Naive thymus-derived CD8-positive, alpha-beta T cell (primary cell): ENCODE measurements around the gene IFNA14. TPM values are rescaled to one million over a fixed set of nuclear protein-coding genes. Genes with fewer than 3 reads are reported as not detected.
A peak's percentile ranks its signal among the peaks of the same experiment; 100 is the strongest.
"Not testable (repeated sequence)": the region's sequence is repeated elsewhere in the genome, so short reads cannot be mapped to it uniquely, and the experiment has no call there.

Experiments used
- ATAC-seq, 2 donors: fragments of 150-1000 bp; cut with Tn5 transposase in 1 of 2; sonication (Bioruptor Pico), chemical (Tn5 transposase) in 1 of 2; 1 replicate in 1 of 2; 2 replicates in 1 of 2; pipeline ENCODE4 v1.10.0; 2021; ENCODE audit warnings: mild to moderate bottlenecking in 2 of 2, moderate library complexity in 2 of 2
- POLR2A ChIA-PET: fragments of 350-600 bp; sonication (Branson Sonifier 250); formaldehyde crosslinking; loops from one replicate; lab custom pipeline; 2021; ENCODE audit warnings: antibody characterized with exemption; lab: Charles Lee
- DNase-seq, 10 donors: peaks; one replicate each; pipeline versions ENCODE4 v3.0.0 to v3.0.0-alpha.2; 2020 to 2022
- H3K27ac Mint-ChIP-seq, 10 donors: one replicate each; pipeline ENCODE4 v1.8.0; 2020 to 2022; ENCODE audit warnings: mild to moderate bottlenecking in 10 of 10, mixed read lengths in 10 of 10, moderate library complexity in 4 of 10, inconsistent platforms in 1 of 10
- H3K27me3 Mint-ChIP-seq, 5 donors: one replicate each; pipeline ENCODE4 v1.8.0; 2021 to 2022; ENCODE audit warnings: mixed read lengths in 5 of 5
- H3K36me3 Mint-ChIP-seq, 3 donors: one replicate each; pipeline ENCODE4 v1.8.0; 2020 to 2022; ENCODE audit warnings: mixed read lengths in 3 of 3, mild to moderate bottlenecking in 2 of 3, inconsistent platforms in 1 of 3
- H3K4me1 Mint-ChIP-seq, 4 donors: one replicate each; pipeline ENCODE4 v1.8.0; 2021 to 2022; ENCODE audit warnings: mixed read lengths in 4 of 4
- H3K4me3 Mint-ChIP-seq, 10 donors: one replicate each; pipeline ENCODE4 v1.8.0; 2020 to 2022; ENCODE audit warnings: mild to moderate bottlenecking in 10 of 10, mixed read lengths in 10 of 10, moderate library complexity in 6 of 10, inconsistent platforms in 1 of 10
- H3K9me3 Mint-ChIP-seq, 9 donors: one replicate each; pipeline ENCODE4 v1.8.0; 2020 to 2022; ENCODE audit warnings: mixed read lengths in 9 of 9, mild to moderate bottlenecking in 3 of 9, inconsistent platforms in 1 of 9, moderate library complexity in 1 of 9
- polyA plus RNA-seq, 3 donors: library from polyadenylated mRNA; unstranded; fragments of 300-500 nt; fragmentation: Illumina TruSeq; gene quantifications; one replicate each; pipeline ENCODE4 v1.2.3, GENCODE V29; 2021
- total RNA-seq, 8 experiments: library from RNA in 2 of 8; stranded (reverse) in 2 of 8; gene quantifications; one replicate each; pipeline ENCODE4 v1.2.3 and lab custom pipeline; 2021 to 2026

Gene IFNA14
- total and polyA plus RNA-seq, 5 experiments from 2014 or later = not detected

GRCh38 chr9:21251638-21252037 lies 11.8 kb upstream of the IFNA14 start:
- Mint-ChIP-seq H3K27me3 (peaks cover 0 to 11% (median 4%) of the 10 kb centered on the region in 5 donors), H3K4me3 (no peak overlapping the region), H3K27ac (no peak overlapping the region), H3K4me1 (peaks cover 6 to 8% (median 7%) of the 10 kb centered on the region in 4 donors), H3K9me3 (no peaks in the 10 kb centered on the region), H3K36me3 (no peaks in the 10 kb centered on the region)
- POLR2A ChIA-PET = no interaction called here
- no peak for DNase-seq
- ATAC-seq = no peak

- POLR2A ChIA-PET = no interaction called here
- no peaks in the 10 kb centered on the region for H3K9me3 Mint-ChIP-seq
- H3K27me3 Mint-ChIP-seq = peaks cover 0 to 11% (median 4%) of the 10 kb centered on the region in 5 donors
- no peaks in the 10 kb centered on the region for H3K36me3 Mint-ChIP-seq
- no peak for DNase-seq
- no peak for ATAC-seq
- H3K27ac Mint-ChIP-seq = no peak overlapping the region
- peaks cover 6 to 8% (median 7%) of the 10 kb centered on the region in 4 donors for H3K4me1 Mint-ChIP-seq
- no peak overlapping the region for H3K4me3 Mint-ChIP-seq
Observed at GRCh38 chr9:21251190-21251589, 11.4 kb upstream of the IFNA14 start.

- Mint-ChIP-seq H3K4me1 (no peaks in the 10 kb centered on the region), H3K27ac (no peak overlapping the region), H3K4me3 (no peak overlapping the region), H3K36me3 (peaks cover 0 to 1% (median 0%) of the 10 kb centered on the region in 3 donors), H3K9me3 (no peaks in the 10 kb centered on the region), H3K27me3 (peaks cover 2 to 20% (median 8%) of the 10 kb centered on the region in 5 donors)
- ATAC-seq (no peak), DNase-seq (no peak)
- POLR2A ChIA-PET = no interaction called here
Observed at GRCh38 chr9:21244836-21245235, 5.0 kb upstream of the IFNA14 start.

GRCh38 chr9:21236360-21236714 lies 3.5 kb downstream of the IFNA14 start:
- DNase-seq, H3K9me3 Mint-ChIP-seq, ATAC-seq, POLR2A ChIA-PET, H3K36me3 Mint-ChIP-seq: not testable (repeated sequence)
- H3K27ac Mint-ChIP-seq = peak overlapping the region in 3 of 10 donors; percentile 53 to 79 (median 70)
- peak overlapping the region in 8 of 10 donors; percentile 23 to 76 (median 58) for H3K4me3 Mint-ChIP-seq
- peaks cover 3 to 13% (median 9%) of the 10 kb centered on the region in 4 donors for H3K4me1 Mint-ChIP-seq
- H3K27me3 Mint-ChIP-seq = peaks cover 0 to 10% (median 3%) of the 10 kb centered on the region in 5 donors

GRCh38 chr9:21235468-21236359 lies 4.1 kb downstream of the IFNA14 start:
- peaks cover 3 to 13% (median 9%) of the 10 kb centered on the region in 4 donors for H3K4me1 Mint-ChIP-seq
- peak; percentile 83 to 87 for ATAC-seq
- peak overlapping the region in 6 of 10 donors; percentile 3 to 79 (median 48) for H3K27ac Mint-ChIP-seq
- peak in 5 of 10 donors; percentile 20 to 56 (median 38) for DNase-seq
- H3K27me3 Mint-ChIP-seq = peaks cover 0 to 10% (median 3%) of the 10 kb centered on the region in 5 donors
- H3K9me3 Mint-ChIP-seq, H3K36me3 Mint-ChIP-seq, POLR2A ChIA-PET: not testable (repeated sequence)
- peak overlapping the region; percentile 22 to 76 (median 58) for H3K4me3 Mint-ChIP-seq

- DNase-seq (no peak), ATAC-seq (no peak)
- peaks cover 3 to 13% (median 9%) of the 10 kb centered on the region in 4 donors for H3K4me1 Mint-ChIP-seq
- H3K27ac Mint-ChIP-seq = no peak overlapping the region
- peaks cover 0 to 10% (median 2%) of the 10 kb centered on the region in 5 donors for H3K27me3 Mint-ChIP-seq
- no peaks in the 10 kb centered on the region for H3K36me3 Mint-ChIP-seq
- no peak overlapping the region for H3K4me3 Mint-ChIP-seq
- H3K9me3 Mint-ChIP-seq = no peaks in the 10 kb centered on the region
- POLR2A ChIA-PET = no interaction called here
Observed at GRCh38 chr9:21234153-21234687, 5.6 kb downstream of the IFNA14 start.

GRCh38 chr9:21233258-21233657 lies 6.5 kb downstream of the IFNA14 start:
- peaks cover 0 to 7% (median 2%) of the 10 kb centered on the region in 5 donors for H3K27me3 Mint-ChIP-seq

GRCh38 chr9:21228122-21228521 lies 11.7 kb downstream of the IFNA14 start, which contains the start of gene IFNA17:
Gene IFNA17, minus strand, starts transcription at chr9:21228222. Its CDS starts 49 bp downstream, at chr9:21228173.
- H3K9me3 Mint-ChIP-seq = peaks cover 0 to 3% (median 0%) of the 10 kb centered on the region in 9 donors
- H3K4me1 Mint-ChIP-seq = peaks cover 0 to 2% (median 0%) of the 10 kb centered on the region in 4 donors
- H3K36me3 Mint-ChIP-seq = no peaks in the 10 kb centered on the region
- no peak for DNase-seq
- peaks cover 0 to 8% (median 4%) of the 10 kb centered on the region in 5 donors for H3K27me3 Mint-ChIP-seq
- no peak within 1 kb of the TSS for H3K4me3 Mint-ChIP-seq
- ATAC-seq = no peak
- POLR2A ChIA-PET = no interaction called here
- no peak within 1 kb of the TSS for H3K27ac Mint-ChIP-seq

More at GRCh38 chr9:21233258-21233657, 6.5 kb downstream of the IFNA14 start:
- POLR2A ChIA-PET = no interaction called here
- peak overlapping the region in 1 of 10 donors; percentile 30 for H3K27ac Mint-ChIP-seq
- H3K9me3 Mint-ChIP-seq = no peaks in the 10 kb centered on the region
- DNase-seq = no peak
- ATAC-seq = no peak
- H3K36me3 Mint-ChIP-seq = no peaks in the 10 kb centered on the region
- H3K4me3 Mint-ChIP-seq = no peak overlapping the region
- peaks cover 3 to 13% (median 9%) of the 10 kb centered on the region in 4 donors for H3K4me1 Mint-ChIP-seq

GRCh38 chr9:21217211-21217610 lies 22.6 kb downstream of the IFNA14 start, which contains the start of gene IFNA16:
Gene IFNA16, minus strand, starts transcription at chr9:21217311. Its CDS starts 6 bp downstream, at chr9:21217305.
- H3K9me3 Mint-ChIP-seq, ATAC-seq, H3K27ac Mint-ChIP-seq, H3K36me3 Mint-ChIP-seq, DNase-seq, POLR2A ChIA-PET, H3K4me3 Mint-ChIP-seq, H3K4me1 Mint-ChIP-seq: not testable (repeated sequence)
- peaks cover 13 to 37% (median 17%) of the 10 kb centered on the region in 5 donors for H3K27me3 Mint-ChIP-seq

- Mint-ChIP-seq H3K4me3 (peak overlapping the region; percentile 17 to 64 (median 48)), H3K27ac (peak overlapping the region in 4 of 10 donors; percentile 10 to 68 (median 52)), H3K27me3 (peaks cover 3 to 17% (median 8%) of the 10 kb centered on the region in 5 donors)
- H3K4me1 Mint-ChIP-seq, H3K9me3 Mint-ChIP-seq, H3K36me3 Mint-ChIP-seq, POLR2A ChIA-PET: not testable (repeated sequence)
- DNase-seq (peak in 2 of 10 donors; percentile 11 to 25), ATAC-seq (peak; percentile 53 to 54)
Observed at GRCh38 chr9:21213411-21214326, 26.1 kb downstream of the IFNA14 start.

GRCh38 chr9:21212160-21212559 lies 27.6 kb downstream of the IFNA14 start:
- H3K4me3 Mint-ChIP-seq, H3K9me3 Mint-ChIP-seq, DNase-seq, ATAC-seq, H3K27me3 Mint-ChIP-seq, POLR2A ChIA-PET, H3K4me1 Mint-ChIP-seq, H3K36me3 Mint-ChIP-seq: not testable (repeated sequence)
- peak overlapping the region in 1 of 10 donors; percentile 35 for H3K27ac Mint-ChIP-seq

- DNase-seq, H3K9me3 Mint-ChIP-seq, H3K36me3 Mint-ChIP-seq, H3K4me1 Mint-ChIP-seq, H3K27ac Mint-ChIP-seq, H3K27me3 Mint-ChIP-seq, POLR2A ChIA-PET, H3K4me3 Mint-ChIP-seq, ATAC-seq: not testable (repeated sequence)
Observed at GRCh38 chr9:21210782-21211181, 29.0 kb downstream of the IFNA14 start.
